GM23248 (cell line): ENCODE data around the gene ZNF385A.
"Not testable (repeated sequence)": the region's sequence is repeated elsewhere in the genome, so short reads cannot be mapped to it uniquely, and the experiment has no call there.

Source experiments
- EZH2 ChIP-seq: fragments of 200-600 bp; sonication (generic); IDR thresholded peaks from 2 replicates; pipeline ENCODE4 v1.6.1; 2018; ENCODE audit warnings: antibody characterized with exemption, mild to moderate bottlenecking; ENCODE audit not compliant: insufficient read depth, poor library complexity, severe bottlenecking
- EZH2phosphoT487 ChIP-seq: fragments of 200-600 bp; sonication (generic); IDR thresholded peaks from 2 replicates; pipeline ENCODE4 v1.6.1; 2018; ENCODE audit warnings: antibody characterized with exemption, moderate library complexity, mild to moderate bottlenecking, low read depth; ENCODE audit not compliant: insufficient read depth

DNA sequence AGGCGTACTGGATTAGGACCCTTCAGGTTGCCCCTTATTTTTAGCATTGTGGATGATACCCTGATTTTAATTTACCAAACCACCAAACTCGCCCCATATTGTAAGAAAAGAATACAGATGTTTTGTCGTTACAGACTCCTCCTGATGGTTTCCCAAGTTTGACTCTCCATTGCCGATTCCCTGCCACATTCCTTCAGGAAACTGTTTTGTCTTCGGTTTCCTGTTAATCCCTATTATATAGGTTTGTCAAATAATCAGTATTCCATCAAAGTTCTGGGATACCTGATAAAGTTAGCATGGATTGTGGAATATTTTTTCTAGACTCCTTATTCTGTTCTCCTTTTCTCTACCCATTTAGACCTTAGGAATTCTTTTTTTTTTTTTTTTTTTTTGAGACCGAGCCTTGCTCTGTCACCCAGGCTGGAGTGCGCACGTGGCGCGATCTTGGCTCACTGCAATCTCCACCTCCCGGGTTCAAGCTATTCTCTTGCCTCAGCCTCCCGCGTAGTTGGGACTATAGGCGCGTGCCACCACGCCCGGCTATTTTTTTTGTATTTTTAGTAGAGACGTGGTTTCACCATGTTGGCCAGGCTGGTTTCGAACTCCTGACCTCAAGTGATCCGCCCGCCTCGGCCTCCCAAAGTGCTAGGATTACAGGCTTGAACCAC, 59.0 kb downstream of the ZNF385A start:
- TF ChIP-seq EZH2, EZH2phosphoT487: not testable (repeated sequence)
